Right lobe of liver (tissue), 6 donors: ENCODE measurements around the gene CDHR5. TPM values are rescaled to one million over a fixed set of nuclear protein-coding genes. Genes with fewer than 3 reads are reported as not detected.
A peak's percentile ranks its signal among the peaks of the same experiment; 100 is the strongest.

Experiments
- ATAC-seq, 4 donors: fragments of 200-7000 bp; cut with Tn5 transposase; one replicate each; pipeline ENCODE4 v1.9.1; 2020; ENCODE audit warnings: mild to moderate bottlenecking in 4 of 4, moderate library complexity in 4 of 4
- DNase-seq, 3 donors: peaks; one replicate each; pipeline ENCODE4 v3.0.0-alpha.2; 2020
- H3K27ac ChIP-seq, 3 donors: fragments of 200-600 bp; one replicate each; pipeline ENCODE4 v1.8.0; 2022
- H3K27me3 ChIP-seq, 2 donors: fragments of 200-600 bp; one replicate each; pipeline ENCODE4 v1.8.0; 2022
- H3K36me3 ChIP-seq, 4 donors: fragments of 200-600 bp; sonication (generic) in 1 of 4; one replicate each; pipeline versions ENCODE4 v1.5.1 to v1.8.0; 2017 to 2022; ENCODE audit warnings: control low read depth in 1 of 4
- H3K4me1 ChIP-seq, 4 donors: fragments of 200-600 bp; sonication (generic) in 1 of 4; one replicate each; pipeline versions ENCODE4 v1.5.1 to v1.8.0; 2017 to 2022; ENCODE audit warnings: control low read depth in 1 of 4
- H3K4me3 ChIP-seq, 3 donors: fragments of 200-600 bp; one replicate each; pipeline ENCODE4 v1.8.0; 2022
- H3K9me3 ChIP-seq, 4 donors: fragments of 200-600 bp; sonication (generic) in 1 of 4; one replicate each; pipeline versions ENCODE4 v1.5.1 to v1.8.0; 2017 to 2022; ENCODE audit warnings: control low read depth in 1 of 4
- POLR2A ChIP-seq: fragments of 450-650 bp; IDR thresholded peaks from one replicate; pipeline ENCODE4 v1.6.1; 2017; ENCODE audit warnings: antibody characterized with exemption, mild to moderate bottlenecking
- WGBS: methylation state at CpG from one replicate; pipeline ENCODE4 v1.1.6; 2018; ENCODE audit warnings: low coverage, low lambda C conversion rate; ENCODE audit not compliant: insufficient coverage; ENCODE audit errors: missing lambda C conversion rate; 5-methylcytosine and 5-hydroxymethylcytosine counted together
- intact Hi-C, 2 donors: fragments of 100-400 bp; cut with DNase I; formaldehyde crosslinking; loops; one replicate each; pipeline versions ENCODE4 v1.11.2 to v1.14.1; 2022
- total RNA-seq, 6 experiments: library from RNA; depleted of rRNA in 2 of 6; stranded (reverse); fragments of >200 nt in 2 of 6; fragmentation: NEBNext Ultra II Directional in 3 of 6; extraction: Animal tissue kit (Norgen Biotek cat#: 25700) in 3 of 6; gene quantifications; one replicate each; pipeline versions ENCODE4 v1.1.0 to v1.2.4, GENCODE V29; 2016 to 2023
- TF ChIP-seq, protein P1 (sequence below), 4 donors: fragments of 200-600 bp in 3 of 4; fragments of 450-650 bp in 1 of 4; IDR thresholded peaks; one replicate each; pipeline versions ENCODE4 v1.5.1 to v1.8.0; 2016 to 2022; ENCODE audit warnings: antibody characterized with exemption in 4 of 4, mild to moderate bottlenecking in 2 of 4
- donor health status: DM: no; HTN: yes; CAD: no.
- donor health status: DM: no; HTN: no; CAD: no.
- donor health status: DM: no; HTN: no; CAD: no.
- donor health status: DM: no; HTN: yes; CAD: no.
- donor health status: DM: no; HTN: yes; CAD: no.

The CDHR5 gene
- total RNA-seq, 6 experiments from 2014 or later = 59.4 to 162 (median 80.7) TPM

DNA sequence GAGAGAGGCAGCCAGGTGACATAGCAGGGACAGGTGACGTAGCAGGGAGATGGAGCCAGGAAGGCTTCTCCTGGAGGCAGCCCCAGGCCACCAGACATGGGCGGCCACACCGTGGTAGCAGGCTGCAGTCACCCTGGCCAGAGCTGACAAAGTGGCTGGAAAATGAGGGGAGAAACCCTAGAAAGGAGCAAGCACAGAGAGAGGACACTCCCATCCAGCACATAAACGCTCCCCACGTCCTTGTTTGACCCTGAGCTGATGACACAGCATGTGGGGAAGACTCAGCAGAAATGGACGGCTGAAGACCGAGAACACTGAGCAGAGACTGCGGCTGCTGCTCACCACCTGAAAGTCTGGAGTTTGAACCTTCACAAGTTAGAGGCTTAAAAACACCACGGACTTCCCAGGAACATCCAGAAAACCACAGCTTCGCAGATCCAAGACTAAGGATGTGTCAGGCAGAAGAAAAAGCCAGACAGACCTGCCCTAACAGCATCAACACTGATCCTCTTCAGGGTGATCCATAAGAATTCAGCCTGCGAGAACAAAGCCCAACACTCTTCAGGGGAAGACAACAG is 41.0 kb upstream of the CDHR5 start:
- no peak for DNase-seq
- H3K27me3 ChIP-seq = no peaks in the 10 kb centered on the region
- no peak overlapping the region for H3K4me3 ChIP-seq
- no peaks in the 10 kb centered on the region for H3K9me3 ChIP-seq
- WGBS = 41% methylated on average over 5 of the region's 11 CpGs
- H3K4me1 ChIP-seq = peaks cover 0 to 28% (median 0%) of the 10 kb centered on the region in 4 donors
- peak in 2 of 4 donors; percentile 26 to 47 for ATAC-seq
- intact Hi-C loops = loop anchor here (10.0 kb wide), 1 partner anchor 59 kb away; no protein-coding TSS in a partner anchor
- no peak for TF ChIP-seq POLR2A
- TF ChIP-seq, protein P1, sequence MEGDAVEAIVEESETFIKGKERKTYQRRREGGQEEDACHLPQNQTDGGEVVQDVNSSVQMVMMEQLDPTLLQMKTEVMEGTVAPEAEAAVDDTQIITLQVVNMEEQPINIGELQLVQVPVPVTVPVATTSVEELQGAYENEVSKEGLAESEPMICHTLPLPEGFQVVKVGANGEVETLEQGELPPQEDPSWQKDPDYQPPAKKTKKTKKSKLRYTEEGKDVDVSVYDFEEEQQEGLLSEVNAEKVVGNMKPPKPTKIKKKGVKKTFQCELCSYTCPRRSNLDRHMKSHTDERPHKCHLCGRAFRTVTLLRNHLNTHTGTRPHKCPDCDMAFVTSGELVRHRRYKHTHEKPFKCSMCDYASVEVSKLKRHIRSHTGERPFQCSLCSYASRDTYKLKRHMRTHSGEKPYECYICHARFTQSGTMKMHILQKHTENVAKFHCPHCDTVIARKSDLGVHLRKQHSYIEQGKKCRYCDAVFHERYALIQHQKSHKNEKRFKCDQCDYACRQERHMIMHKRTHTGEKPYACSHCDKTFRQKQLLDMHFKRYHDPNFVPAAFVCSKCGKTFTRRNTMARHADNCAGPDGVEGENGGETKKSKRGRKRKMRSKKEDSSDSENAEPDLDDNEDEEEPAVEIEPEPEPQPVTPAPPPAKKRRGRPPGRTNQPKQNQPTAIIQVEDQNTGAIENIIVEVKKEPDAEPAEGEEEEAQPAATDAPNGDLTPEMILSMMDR (IDR thresholded peaks at IDR 0.05) = no peak
- peaks cover 0 to 3% (median 0%) of the 10 kb centered on the region in 4 donors for H3K36me3 ChIP-seq
- peak overlapping the region in 1 of 3 donors; percentile 29 for H3K27ac ChIP-seq

DNA sequence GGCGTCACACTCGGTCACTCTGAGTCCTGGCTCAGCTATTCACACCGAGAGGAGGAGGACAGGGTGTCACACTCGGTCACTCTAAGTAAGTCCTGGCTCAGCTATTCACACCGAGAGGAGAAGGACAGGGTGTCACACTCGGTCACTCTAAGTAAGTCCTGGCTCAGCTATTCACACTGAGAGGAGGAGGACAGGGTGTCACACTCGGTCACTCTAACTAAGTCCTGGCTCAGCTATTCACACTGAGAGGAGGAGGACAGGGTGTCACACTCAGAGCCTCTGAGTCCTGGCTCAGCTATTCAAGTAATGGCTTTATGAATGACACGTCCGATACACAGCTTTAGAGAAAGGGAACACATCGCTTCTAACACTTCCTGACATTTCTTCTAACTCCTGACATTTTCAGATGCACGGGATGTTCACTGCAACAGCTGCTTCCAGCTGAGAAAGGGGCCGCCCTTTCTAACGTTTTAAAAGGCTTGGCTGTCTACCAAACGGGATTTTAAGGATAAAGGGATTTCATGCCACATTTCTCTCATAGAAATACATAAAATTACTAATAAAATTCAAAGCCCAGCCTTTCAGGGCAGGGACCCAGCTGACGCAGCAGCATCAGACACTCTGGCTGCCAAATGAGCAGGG is 40.4 kb upstream of the CDHR5 start:
- WGBS = 79% methylated on average over 8 of the region's 15 CpGs
- Histone ChIP-seq H3K27ac (peak overlapping the region in 1 of 3 donors; percentile 29), H3K9me3 (no peaks in the 10 kb centered on the region), H3K4me3 (no peak overlapping the region), H3K36me3 (peaks cover 0 to 3% (median 0%) of the 10 kb centered on the region in 4 donors), H3K4me1 (peaks cover 0 to 28% (median 0%) of the 10 kb centered on the region in 4 donors), H3K27me3 (no peaks in the 10 kb centered on the region)
- intact Hi-C loops = loop anchor here (10.0 kb wide), 1 partner anchor 60 kb away; no protein-coding TSS in a partner anchor
- no peak for DNase-seq
- ATAC-seq = no peak
- TF ChIP-seq, protein P1 (IDR thresholded peaks at IDR 0.05) = no peak
- no peak for TF ChIP-seq POLR2A

GRCh38 chr11:662689-663274 is 38.0 kb upstream of the CDHR5 start:
- intact Hi-C loops = loop anchor here (10.0 kb wide), 1 partner anchor 62 kb away; no protein-coding TSS in a partner anchor
- WGBS = 50% methylated on average over 13 of the region's 15 CpGs
- H3K36me3 ChIP-seq = peaks cover 0 to 3% (median 0%) of the 10 kb centered on the region in 4 donors

DNA sequence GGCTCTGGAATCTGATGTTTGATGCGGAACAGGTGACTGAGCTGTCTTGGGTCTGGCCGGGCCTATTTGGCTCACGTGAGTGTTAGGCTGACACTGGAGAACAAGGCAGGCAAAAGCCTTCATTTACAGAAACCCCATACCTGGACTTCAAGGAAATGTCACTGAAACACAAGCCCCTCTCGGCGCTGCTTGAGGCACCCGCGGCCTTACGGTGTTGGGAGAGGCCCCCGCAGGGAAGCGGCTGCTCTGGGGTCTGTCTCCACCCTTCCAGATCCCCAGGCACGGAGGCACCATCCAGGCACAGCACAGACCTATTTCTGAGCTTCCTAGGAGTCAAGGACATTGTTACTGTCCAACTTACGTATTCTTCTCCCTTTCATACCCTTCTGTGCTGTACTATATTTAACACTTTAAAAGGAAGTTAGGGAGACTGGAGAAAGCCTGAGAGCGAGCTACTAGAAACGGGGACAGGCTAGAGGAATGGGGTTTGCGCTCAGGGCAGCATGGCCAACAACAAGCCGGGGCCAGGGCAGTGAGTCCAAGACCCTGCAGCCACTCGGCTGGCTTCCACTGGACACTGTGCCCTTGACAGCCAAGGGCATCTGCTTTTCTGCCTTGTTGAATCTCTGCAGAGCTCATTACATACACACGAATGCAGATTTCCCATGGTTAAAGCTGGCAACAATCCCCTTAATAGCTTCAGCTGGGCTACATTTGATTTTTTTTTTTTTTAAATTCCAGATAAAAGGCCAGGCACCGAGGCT is 36.1 kb upstream of the CDHR5 start:
- H3K27me3 ChIP-seq = no peaks in the 10 kb centered on the region
- WGBS = 92% methylated on average over 9 of the region's 19 CpGs
- peaks cover 0 to 3% (median 0%) of the 10 kb centered on the region in 4 donors for H3K36me3 ChIP-seq
- H3K27ac ChIP-seq = no peak overlapping the region
- no peak for DNase-seq
- no peak for ATAC-seq
- intact Hi-C loops = loop anchor here (10.0 kb wide), 1 partner anchor 64 kb away; no protein-coding TSS in a partner anchor
- no peak for TF ChIP-seq POLR2A
- TF ChIP-seq, protein P1 (IDR thresholded peaks at IDR 0.05) = no peak
- H3K4me3 ChIP-seq = no peak overlapping the region
- H3K9me3 ChIP-seq = no peaks in the 10 kb centered on the region
- peaks cover 0 to 45% (median 17%) of the 10 kb centered on the region in 4 donors for H3K4me1 ChIP-seq

More at GRCh38 chr11:662689-663274, 38.0 kb upstream of the CDHR5 start:
- H3K9me3 ChIP-seq = no peaks in the 10 kb centered on the region
- H3K27ac ChIP-seq = no peak overlapping the region
- ATAC-seq (peak; percentile 77 to 83 (median 78)), DNase-seq (peak; percentile 73 to 86 (median 81))
- peaks cover 0 to 32% (median 9%) of the 10 kb centered on the region in 4 donors for H3K4me1 ChIP-seq
- H3K4me3 ChIP-seq = no peak overlapping the region
- no peaks in the 10 kb centered on the region for H3K27me3 ChIP-seq
- TF ChIP-seq POLR2A = no peak
- TF ChIP-seq, protein P1 (IDR thresholded peaks at IDR 0.05) = peak; percentile 67 to 87 (median 84)
